GM12891 (cell line): ENCODE measurements around the gene PRDM16.

Experiments
- POLR2A ChIP-seq: IDR thresholded peaks from 2 replicates; pipeline ENCODE4 v1.6.1; 2011; ENCODE audit warnings: low read depth, low read length, control low read depth
- POLR2AphosphoS5 ChIP-seq: IDR thresholded peaks from 2 replicates; pipeline ENCODE4 v1.6.1; 2011; ENCODE audit warnings: low read depth, low read length, control low read depth
- SPI1 ChIP-seq: IDR thresholded peaks from 2 replicates; pipeline ENCODE4 v1.6.1; 2011; ENCODE audit warnings: low read depth, low read length, control low read depth
- TAF1 ChIP-seq: IDR thresholded peaks from 2 replicates; pipeline ENCODE4 v1.6.1; 2011; ENCODE audit warnings: low read depth, low read length, control low read depth

- TF ChIP-seq POLR2A (no peak), TAF1 (no peak), POLR2AphosphoS5 (no peak), SPI1 (no peak)
Observed at GRCh38 chr1:3264456-3264855, 195.5 kb downstream of the PRDM16 start.
